SK-N-SH (cell line): ENCODE measurements around the gene AP2A1. TPM values are rescaled to one million over a fixed set of nuclear protein-coding genes. Genes with fewer than 3 reads are reported as not detected.

Source experiments
- CTCF ChIA-PET: fragments of 300-600, 350-600 bp; formaldehyde crosslinking; extraction: SDS; loops from one replicate; lab custom pipeline; 2021; lab: Yijun Ruan, JAX
- POLR2A ChIA-PET: fragments of 350-600 bp; sonication (Branson Sonifier 250); formaldehyde crosslinking; extraction: SDS; loops from one replicate; lab custom pipeline; 2020; ENCODE audit warnings: antibody characterized with exemption, inconsistent platforms; lab: Yijun Ruan, JAX
- DNase-seq: peaks from one replicate; pipeline ENCODE4 v3.0.0; 2012
- H2AFZ ChIP-seq: fragments of 200-600 bp; sonication (generic); 2 replicates; pipeline ENCODE4 v1.8.1; 2016; ENCODE audit warnings: antibody characterized with exemption, mild to moderate bottlenecking, low read depth
- H3F3A ChIP-seq: fragments of 200-600 bp; sonication (generic); replicated peaks from 2 replicates; pipeline ENCODE3; 2016; ENCODE audit warnings: antibody characterized with exemption, mild to moderate bottlenecking; ENCODE audit not compliant: insufficient read depth
- H3K27ac ChIP-seq, 2 experiments: fragments of 200-500 bp in 1 of 2; fragments of 200-600 bp in 1 of 2; sonication (Bioruptor generic) in 1 of 2; sonication (generic), shearing (Covaris generic) in 1 of 2; 2 replicates each; pipeline versions ENCODE4 v1.5.1 to v1.6.1; 2014 to 2016; ENCODE audit warnings: low read depth in 2 of 2, inconsistent platforms in 1 of 2, low read length in 1 of 2, mild to moderate bottlenecking in 1 of 2, mixed read lengths in 1 of 2
- H3K27me3 ChIP-seq: fragments of 200-600 bp; sonication (generic), shearing (Covaris generic); 2 replicates; pipeline ENCODE4 v1.6.1; 2016; ENCODE audit warnings: mixed run types; ENCODE audit not compliant: insufficient read depth
- H3K36me3 ChIP-seq, 2 experiments: fragments of 200-500 bp in 1 of 2; fragments of 200-600 bp in 1 of 2; sonication (Bioruptor generic) in 1 of 2; sonication (generic) in 1 of 2; replicated peaks in 1 of 2; 2 replicates each; pipeline versions ENCODE3 to v1.5.1; 2014 to 2016; ENCODE audit warnings: low read length in 1 of 2, mild to moderate bottlenecking in 1 of 2; ENCODE audit not compliant: insufficient read depth in 2 of 2, control insufficient read depth in 1 of 2
- H3K4me1 ChIP-seq, 2 experiments: fragments of 200-500 bp in 1 of 2; fragments of 200-600 bp in 1 of 2; sonication (Bioruptor generic) in 1 of 2; sonication (generic), shearing (Covaris generic) in 1 of 2; 2 replicates each; pipeline versions ENCODE4 v1.5.1 to v1.6.1; 2014 to 2016; ENCODE audit warnings: low read depth in 1 of 2, low read length in 1 of 2, mixed run types in 1 of 2; ENCODE audit not compliant: insufficient read depth in 2 of 2, control insufficient read depth in 1 of 2
- H3K4me2 ChIP-seq: fragments of 200-600 bp; sonication (generic), shearing (Covaris generic); 2 replicates; pipeline ENCODE4 v1.6.1; 2017; ENCODE audit warnings: mixed run types
- H3K4me3 ChIP-seq, 2 experiments: fragments of 200-500 bp in 1 of 2; fragments of 200-600 bp in 1 of 2; sonication (Bioruptor generic) in 1 of 2; sonication (generic), shearing (Covaris generic) in 1 of 2; 2 replicates each; pipeline versions ENCODE4 v1.5.1 to v1.8.1; 2014 to 2016; ENCODE audit warnings: low read depth in 2 of 2, inconsistent platforms in 1 of 2, low read length in 1 of 2, mild to moderate bottlenecking in 1 of 2, mixed read lengths in 1 of 2, moderate library complexity in 1 of 2
- H3K79me2 ChIP-seq: fragments of 200-600 bp; sonication (generic); 2 replicates; pipeline ENCODE4 v1.8.1; 2017; ENCODE audit warnings: mild to moderate bottlenecking; ENCODE audit not compliant: insufficient read depth
- H3K9ac ChIP-seq: fragments of 200-600 bp; sonication (generic); 2 replicates; pipeline ENCODE4 v1.6.1; 2017; ENCODE audit warnings: mixed run types
- H3K9me2 ChIP-seq: fragments of 200-600 bp; sonication (generic); 2 replicates; pipeline ENCODE4 v1.6.1; 2017; ENCODE audit warnings: mixed run types
- H3K9me3 ChIP-seq: fragments of 200-600 bp; sonication (generic); 2 replicates; pipeline ENCODE4 v1.6.1; 2017; ENCODE audit warnings: mixed run types, mild to moderate bottlenecking, moderate library complexity
- H4K20me1 ChIP-seq: fragments of 200-600 bp; sonication (generic); 2 replicates; pipeline ENCODE4 v1.6.1; 2017; ENCODE audit warnings: mild to moderate bottlenecking, mixed run types; ENCODE audit not compliant: insufficient read depth
- CHD2 ChIP-seq: fragments of 150-350 bp; IDR thresholded peaks from 2 replicates; pipeline ENCODE4 v1.6.1; 2018; ENCODE audit warnings: low read length; ENCODE audit not compliant: partially characterized antibody
- EZH2phosphoT487 ChIP-seq: fragments of 200-600 bp; sonication (generic); IDR thresholded peaks from 2 replicates; pipeline ENCODE4 v1.6.1; 2017; ENCODE audit warnings: low read depth, mixed run types, mild to moderate bottlenecking, antibody characterized with exemption, moderate library complexity, borderline replicate concordance
- FOSL2 ChIP-seq: IDR thresholded peaks from 2 replicates; pipeline ENCODE4 v1.4.0; 2012; ENCODE audit warnings: low read depth, mild to moderate bottlenecking, moderate library complexity, borderline replicate concordance
- FOXM1 ChIP-seq: IDR thresholded peaks from 2 replicates; pipeline ENCODE4 v1.4.0; 2012; ENCODE audit warnings: low read depth, mild to moderate bottlenecking
- GABPA ChIP-seq: IDR thresholded peaks from 2 replicates; pipeline ENCODE4 v1.4.0; 2012; ENCODE audit warnings: low read depth, mild to moderate bottlenecking
- NFIC ChIP-seq: IDR thresholded peaks from 2 replicates; pipeline ENCODE4 v1.4.0; 2012; ENCODE audit warnings: borderline replicate concordance
- RAD21 ChIP-seq: IDR thresholded peaks from 2 replicates; pipeline ENCODE4 v1.6.1; 2012; ENCODE audit warnings: mild to moderate bottlenecking, low read length
- RFX5 ChIP-seq: IDR thresholded peaks from 2 replicates; pipeline ENCODE4 v1.6.1; 2012; ENCODE audit warnings: mild to moderate bottlenecking, improper control_type of control experiment, low read length
- RXRA ChIP-seq: IDR thresholded peaks from 2 replicates; pipeline ENCODE4 v1.4.0; 2012; ENCODE audit warnings: low read depth, mild to moderate bottlenecking, borderline replicate concordance
- SIN3A ChIP-seq: IDR thresholded peaks from 2 replicates; pipeline ENCODE4 v1.6.1; 2012; ENCODE audit warnings: low read depth, mild to moderate bottlenecking, low read length, moderate library complexity, borderline replicate concordance
- SMC3 ChIP-seq: IDR thresholded peaks from 2 replicates; pipeline ENCODE4 v1.6.1; 2012; ENCODE audit warnings: low read depth, low read length, improper control_type of control experiment
- TEAD4 ChIP-seq: IDR thresholded peaks from 2 replicates; pipeline ENCODE4 v1.4.0; 2012; ENCODE audit warnings: mild to moderate bottlenecking, borderline replicate concordance; ENCODE audit not compliant: insufficient read depth
- WGBS: methylation state at CpG from one replicate; pipeline ENCODE4 v1.1.6; 2017; ENCODE audit warnings: low lambda C conversion rate; 5-methylcytosine and 5-hydroxymethylcytosine counted together
- polyA plus RNA-seq, 3 experiments: library from polyadenylated mRNA; depleted of rRNA; stranded (reverse); fragments of >200 nt; gene quantifications; 2 replicates each; pipeline ENCODE4 v1.2.3, GENCODE V29; 2012
- TF ChIP-seq, protein P1 (sequence below): IDR thresholded peaks from 2 replicates; pipeline ENCODE4 v1.4.0; 2012; ENCODE audit warnings: low read depth, borderline replicate concordance
- TF ChIP-seq, protein P2 (sequence below): fragments of 150-350 bp; IDR thresholded peaks from 2 replicates; pipeline ENCODE4 v1.6.1; 2016; ENCODE audit warnings: mild to moderate bottlenecking, low read depth, low read length
- TF ChIP-seq, protein P3 (sequence below): IDR thresholded peaks from 2 replicates; pipeline ENCODE4 v1.4.0; 2012; ENCODE audit warnings: low read depth

The AP2A1 gene
- polyA plus RNA-seq, 1 of the 3 experiments (the other 2 are of a cell fraction): 74.8 TPM

DNA sequence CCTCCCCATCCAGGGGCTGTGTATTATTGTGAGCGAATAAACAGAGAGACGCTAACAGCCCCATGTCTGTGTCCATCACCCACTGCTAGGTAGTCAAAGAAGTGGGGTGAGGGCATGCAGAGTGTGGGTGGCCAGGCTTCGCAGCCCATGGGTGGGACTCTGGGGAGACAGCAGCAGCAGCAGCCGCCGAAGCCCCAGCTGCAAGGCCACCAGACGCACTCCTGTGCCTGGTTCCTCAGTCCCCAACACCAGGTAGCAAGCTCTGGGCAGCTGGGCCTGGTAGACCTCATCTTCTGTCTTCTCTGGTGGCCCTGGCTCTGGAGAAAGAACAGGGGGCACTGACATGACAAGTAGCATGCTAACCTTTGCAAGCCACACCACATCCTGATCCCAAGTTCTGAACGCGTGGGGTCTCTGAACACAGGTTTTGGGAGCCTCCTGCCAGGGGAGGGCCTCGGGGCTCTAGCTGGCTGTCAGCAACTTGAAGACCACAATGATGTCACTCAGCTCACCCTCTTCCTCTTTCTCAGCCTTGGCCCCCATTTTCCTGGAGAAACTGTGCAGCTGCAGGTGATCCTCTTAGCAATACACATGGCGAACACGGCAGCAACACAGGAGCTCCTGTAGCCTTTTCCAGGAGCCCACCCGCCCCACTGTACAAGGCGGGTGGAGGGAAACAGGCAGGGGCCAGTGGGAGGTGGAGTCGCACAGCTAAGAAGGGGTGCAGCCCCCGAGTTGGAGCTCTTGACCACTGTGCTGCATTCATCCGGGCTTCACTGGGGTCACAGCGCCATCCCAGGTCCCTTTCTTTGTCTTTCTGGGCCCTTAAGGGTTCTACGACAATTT, 40.5 kb downstream of the AP2A1 start:
- peaks cover 9 to 23% of the 10 kb centered on the region in 2 experiments; a peak in 3 of 4 replicates for H3K4me1 ChIP-seq
- no peak overlapping the region for H2AFZ ChIP-seq
- H3K79me2 ChIP-seq: no peaks in the 10 kb centered on the region
- H3K9ac ChIP-seq: no peak overlapping the region
- POLR2A ChIA-PET: no interaction called here
- H3K9me2 ChIP-seq: no peaks in the 10 kb centered on the region
- no peaks in the 10 kb centered on the region for H3K9me3 ChIP-seq
- peaks cover 20% of the 10 kb centered on the region for H3F3A ChIP-seq
- WGBS: 93% methylated on average over 15 of the region's 18 CpGs
- H3K36me3 ChIP-seq: peaks cover 8 to 23% of the 10 kb centered on the region in 2 experiments
- TF ChIP-seq EZH2phosphoT487: no peak
- TF ChIP-seq NFIC: no peak
- TF ChIP-seq, protein P1, sequence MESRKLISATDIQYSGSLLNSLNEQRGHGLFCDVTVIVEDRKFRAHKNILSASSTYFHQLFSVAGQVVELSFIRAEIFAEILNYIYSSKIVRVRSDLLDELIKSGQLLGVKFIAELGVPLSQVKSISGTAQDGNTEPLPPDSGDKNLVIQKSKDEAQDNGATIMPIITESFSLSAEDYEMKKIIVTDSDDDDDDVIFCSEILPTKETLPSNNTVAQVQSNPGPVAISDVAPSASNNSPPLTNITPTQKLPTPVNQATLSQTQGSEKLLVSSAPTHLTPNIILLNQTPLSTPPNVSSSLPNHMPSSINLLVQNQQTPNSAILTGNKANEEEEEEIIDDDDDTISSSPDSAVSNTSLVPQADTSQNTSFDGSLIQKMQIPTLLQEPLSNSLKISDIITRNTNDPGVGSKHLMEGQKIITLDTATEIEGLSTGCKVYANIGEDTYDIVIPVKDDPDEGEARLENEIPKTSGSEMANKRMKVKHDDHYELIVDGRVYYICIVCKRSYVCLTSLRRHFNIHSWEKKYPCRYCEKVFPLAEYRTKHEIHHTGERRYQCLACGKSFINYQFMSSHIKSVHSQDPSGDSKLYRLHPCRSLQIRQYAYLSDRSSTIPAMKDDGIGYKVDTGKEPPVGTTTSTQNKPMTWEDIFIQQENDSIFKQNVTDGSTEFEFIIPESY: no peak
- TF ChIP-seq FOXM1: no peak
- TF ChIP-seq FOSL2: no peak
- TF ChIP-seq SIN3A: no peak
- TF ChIP-seq RAD21: no peak
- no peak for TF ChIP-seq TEAD4
- no peak for TF ChIP-seq GABPA
- TF ChIP-seq, protein P2, sequence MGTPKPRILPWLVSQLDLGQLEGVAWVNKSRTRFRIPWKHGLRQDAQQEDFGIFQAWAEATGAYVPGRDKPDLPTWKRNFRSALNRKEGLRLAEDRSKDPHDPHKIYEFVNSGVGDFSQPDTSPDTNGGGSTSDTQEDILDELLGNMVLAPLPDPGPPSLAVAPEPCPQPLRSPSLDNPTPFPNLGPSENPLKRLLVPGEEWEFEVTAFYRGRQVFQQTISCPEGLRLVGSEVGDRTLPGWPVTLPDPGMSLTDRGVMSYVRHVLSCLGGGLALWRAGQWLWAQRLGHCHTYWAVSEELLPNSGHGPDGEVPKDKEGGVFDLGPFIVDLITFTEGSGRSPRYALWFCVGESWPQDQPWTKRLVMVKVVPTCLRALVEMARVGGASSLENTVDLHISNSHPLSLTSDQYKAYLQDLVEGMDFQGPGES: no peak
- TF ChIP-seq, protein P3, sequence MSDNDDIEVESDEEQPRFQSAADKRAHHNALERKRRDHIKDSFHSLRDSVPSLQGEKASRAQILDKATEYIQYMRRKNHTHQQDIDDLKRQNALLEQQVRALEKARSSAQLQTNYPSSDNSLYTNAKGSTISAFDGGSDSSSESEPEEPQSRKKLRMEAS: no peak
- TF ChIP-seq SMC3: no peak
- no peak for TF ChIP-seq CHD2
- no peak for TF ChIP-seq RXRA
- TF ChIP-seq RFX5: no peak
- no peak overlapping the region for H3K4me2 ChIP-seq
- CTCF ChIA-PET: interaction anchor here (0.9 kb wide), 1 partner anchor 127 kb away, joined by 3 read pairs; no protein-coding TSS in a partner anchor
- no peak overlapping the region for H3K27ac ChIP-seq
- peaks cover 4% of the 10 kb centered on the region; the same call in 1 of the 2 replicates for H4K20me1 ChIP-seq
- no peaks in the 10 kb centered on the region for H3K27me3 ChIP-seq
- no peak for DNase-seq
- no peak overlapping the region for H3K4me3 ChIP-seq
